ENCODE results near the gene DNAJC5G. TPM values are rescaled to one million over a fixed set of nuclear protein-coding genes. Genes with fewer than 3 reads are reported as not detected.

Gene DNAJC5G
- total and polyA plus RNA-seq, 9 of the 15 experiments (the other 6 are each of a cell fraction or from before 2014, with no cell fraction given) = not detected

- TF ChIP-seq, protein P1, sequence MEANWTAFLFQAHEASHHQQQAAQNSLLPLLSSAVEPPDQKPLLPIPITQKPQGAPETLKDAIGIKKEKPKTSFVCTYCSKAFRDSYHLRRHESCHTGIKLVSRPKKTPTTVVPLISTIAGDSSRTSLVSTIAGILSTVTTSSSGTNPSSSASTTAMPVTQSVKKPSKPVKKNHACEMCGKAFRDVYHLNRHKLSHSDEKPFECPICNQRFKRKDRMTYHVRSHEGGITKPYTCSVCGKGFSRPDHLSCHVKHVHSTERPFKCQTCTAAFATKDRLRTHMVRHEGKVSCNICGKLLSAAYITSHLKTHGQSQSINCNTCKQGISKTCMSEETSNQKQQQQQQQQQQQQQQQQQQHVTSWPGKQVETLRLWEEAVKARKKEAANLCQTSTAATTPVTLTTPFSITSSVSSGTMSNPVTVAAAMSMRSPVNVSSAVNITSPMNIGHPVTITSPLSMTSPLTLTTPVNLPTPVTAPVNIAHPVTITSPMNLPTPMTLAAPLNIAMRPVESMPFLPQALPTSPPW (CRISPR knock-in tag; IDR thresholded peaks at IDR 0.05) = 0 out of 2 replicates have a peak, but pooled peaks have one; percentile 20
- 0 out of 3 replicates have a peak, but pooled peaks of 1 of the 2 experiments have one; percentile 46 for TF ChIP-seq CBX3 (IDR thresholded peaks at IDR 0.05; ENCODE audit: borderline replicate concordance in 1 of 2, low read length in 2 of 2)
- TF ChIP-seq TFAP4 (CRISPR knock-in tag; IDR thresholded peaks at IDR 0.05; ENCODE audit: borderline replicate concordance) = peak; percentile 86
- peak; percentile 46 to 72 for TF ChIP-seq RAD21 (CRISPR knock-in tag; conservative IDR thresholded peaks at IDR 0.05 in 1 of 2, IDR thresholded peaks at IDR 0.05 in 1 of 2)
- 0 out of 2 replicates have a peak, but pooled peaks have one; percentile 14 for TF ChIP-seq SPI1 (IDR thresholded peaks at IDR 0.05; ENCODE audit: borderline replicate concordance, low read depth, low read length)
- TF ChIP-seq PREB (CRISPR knock-in tag; IDR thresholded peaks at IDR 0.05) = no peak
- TF ChIP-seq SP2 (IDR thresholded peaks at IDR 0.05; ENCODE audit: extremely low read depth, low read depth, low read length, poor library complexity, severe bottlenecking) = no peak
- no peak for TF ChIP-seq THRA (IDR thresholded peaks at IDR 0.05)
- TF ChIP-seq ETV5 (CRISPR knock-in tag; IDR thresholded peaks at IDR 0.05; ENCODE audit: low read depth) = no peak
- TF ChIP-seq NBN (IDR thresholded peaks at IDR 0.05; ENCODE audit: low read depth) = 0 out of 2 replicates have a peak, but pooled peaks have one; percentile 33
- peak; percentile 77; the same call in 1 of the 2 replicates for TF ChIP-seq XRCC5 (IDR thresholded peaks at IDR 0.05; ENCODE audit: low read depth, low read length)
- no peak for TF ChIP-seq SIN3B (IDR thresholded peaks at IDR 0.05; ENCODE audit: low read depth)
- 0 out of 2 replicates have a peak, but pooled peaks have one; percentile 19 for TF ChIP-seq NFE2 (IDR thresholded peaks at IDR 0.05; ENCODE audit: low read depth)
- TF ChIP-seq DACH1 (IDR thresholded peaks at IDR 0.05; ENCODE audit: partially characterized antibody) = no peak
- peak; percentile 91 for TF ChIP-seq SMARCE1 (IDR thresholded peaks at IDR 0.05)
- TF ChIP-seq HNRNPLL (IDR thresholded peaks at IDR 0.05; ENCODE audit: low read depth, low read length, poor library complexity, severe bottlenecking) = no peak
- TF ChIP-seq ARID1B (IDR thresholded peaks at IDR 0.05) = peak; percentile 85
- TF ChIP-seq YY1 (IDR thresholded peaks at IDR 0.05; ENCODE audit: borderline replicate concordance in 1 of 3, control insufficient read depth in 1 of 3, extremely low read depth in 1 of 3, insufficient read depth in 3 of 3, insufficient read length in 1 of 3, insufficient replicate concordance in 2 of 3, low read depth in 1 of 3, low read length in 2 of 3) = peak in 1 of 3 experiments; percentile 11
- TF ChIP-seq, protein P2, sequence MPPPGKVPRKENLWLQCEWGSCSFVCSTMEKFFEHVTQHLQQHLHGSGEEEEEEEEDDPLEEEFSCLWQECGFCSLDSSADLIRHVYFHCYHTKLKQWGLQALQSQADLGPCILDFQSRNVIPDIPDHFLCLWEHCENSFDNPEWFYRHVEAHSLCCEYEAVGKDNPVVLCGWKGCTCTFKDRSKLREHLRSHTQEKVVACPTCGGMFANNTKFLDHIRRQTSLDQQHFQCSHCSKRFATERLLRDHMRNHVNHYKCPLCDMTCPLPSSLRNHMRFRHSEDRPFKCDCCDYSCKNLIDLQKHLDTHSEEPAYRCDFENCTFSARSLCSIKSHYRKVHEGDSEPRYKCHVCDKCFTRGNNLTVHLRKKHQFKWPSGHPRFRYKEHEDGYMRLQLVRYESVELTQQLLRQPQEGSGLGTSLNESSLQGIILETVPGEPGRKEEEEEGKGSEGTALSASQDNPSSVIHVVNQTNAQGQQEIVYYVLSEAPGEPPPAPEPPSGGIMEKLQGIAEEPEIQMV (tag; conservative IDR thresholded peaks at IDR 0.05; ENCODE audit: low read depth) = peak; percentile 60; the same call in 1 of the 2 replicates
These were observed 45.8 kb downstream of the DNAJC5G start (continued) for GRCh38 chr2:27320958-27321543.

Measured in K562 (cell line).